ENCODE results near the gene C2orf78.

DNA sequence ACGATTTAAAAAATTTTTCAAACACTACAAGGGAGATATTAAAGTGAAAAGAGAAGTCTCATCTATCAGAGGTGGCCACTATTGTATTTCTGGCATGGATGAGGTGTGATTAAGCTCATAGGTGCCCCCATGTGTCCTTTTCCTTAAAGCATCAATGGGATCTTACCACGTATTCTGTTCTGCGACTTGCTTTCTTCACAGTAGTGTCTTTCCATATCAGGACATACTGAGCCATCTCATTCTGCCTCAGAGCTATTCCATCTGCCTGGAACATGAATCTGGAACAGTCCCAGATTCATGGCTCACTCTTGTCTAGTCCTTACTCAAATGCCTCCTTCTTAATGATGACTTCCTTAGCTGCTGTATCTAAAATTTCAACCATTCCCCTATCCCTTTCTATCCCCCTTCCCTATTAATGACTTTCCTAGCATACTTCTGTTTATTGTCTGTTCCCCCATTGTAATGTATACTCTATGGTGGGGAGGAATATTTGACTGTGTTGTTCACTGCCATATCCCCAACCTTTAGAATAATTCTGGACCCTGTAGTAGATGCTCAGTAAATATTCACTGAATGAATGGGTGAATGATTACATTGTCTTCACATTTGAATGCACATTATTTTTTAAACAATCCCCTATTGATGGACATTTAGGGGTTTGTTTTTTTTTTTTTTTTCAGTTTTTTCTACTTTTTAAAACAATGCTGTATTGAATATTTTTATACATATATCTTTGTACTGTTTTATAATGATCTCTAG, 55.8 kb downstream of the C2orf78 start:
- TF ChIP-seq, protein P1, sequence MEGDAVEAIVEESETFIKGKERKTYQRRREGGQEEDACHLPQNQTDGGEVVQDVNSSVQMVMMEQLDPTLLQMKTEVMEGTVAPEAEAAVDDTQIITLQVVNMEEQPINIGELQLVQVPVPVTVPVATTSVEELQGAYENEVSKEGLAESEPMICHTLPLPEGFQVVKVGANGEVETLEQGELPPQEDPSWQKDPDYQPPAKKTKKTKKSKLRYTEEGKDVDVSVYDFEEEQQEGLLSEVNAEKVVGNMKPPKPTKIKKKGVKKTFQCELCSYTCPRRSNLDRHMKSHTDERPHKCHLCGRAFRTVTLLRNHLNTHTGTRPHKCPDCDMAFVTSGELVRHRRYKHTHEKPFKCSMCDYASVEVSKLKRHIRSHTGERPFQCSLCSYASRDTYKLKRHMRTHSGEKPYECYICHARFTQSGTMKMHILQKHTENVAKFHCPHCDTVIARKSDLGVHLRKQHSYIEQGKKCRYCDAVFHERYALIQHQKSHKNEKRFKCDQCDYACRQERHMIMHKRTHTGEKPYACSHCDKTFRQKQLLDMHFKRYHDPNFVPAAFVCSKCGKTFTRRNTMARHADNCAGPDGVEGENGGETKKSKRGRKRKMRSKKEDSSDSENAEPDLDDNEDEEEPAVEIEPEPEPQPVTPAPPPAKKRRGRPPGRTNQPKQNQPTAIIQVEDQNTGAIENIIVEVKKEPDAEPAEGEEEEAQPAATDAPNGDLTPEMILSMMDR (IDR thresholded peaks at IDR 0.05; ENCODE audit: low read depth, low read length, missing input control) = no peak
- TF ChIP-seq, protein P2, sequence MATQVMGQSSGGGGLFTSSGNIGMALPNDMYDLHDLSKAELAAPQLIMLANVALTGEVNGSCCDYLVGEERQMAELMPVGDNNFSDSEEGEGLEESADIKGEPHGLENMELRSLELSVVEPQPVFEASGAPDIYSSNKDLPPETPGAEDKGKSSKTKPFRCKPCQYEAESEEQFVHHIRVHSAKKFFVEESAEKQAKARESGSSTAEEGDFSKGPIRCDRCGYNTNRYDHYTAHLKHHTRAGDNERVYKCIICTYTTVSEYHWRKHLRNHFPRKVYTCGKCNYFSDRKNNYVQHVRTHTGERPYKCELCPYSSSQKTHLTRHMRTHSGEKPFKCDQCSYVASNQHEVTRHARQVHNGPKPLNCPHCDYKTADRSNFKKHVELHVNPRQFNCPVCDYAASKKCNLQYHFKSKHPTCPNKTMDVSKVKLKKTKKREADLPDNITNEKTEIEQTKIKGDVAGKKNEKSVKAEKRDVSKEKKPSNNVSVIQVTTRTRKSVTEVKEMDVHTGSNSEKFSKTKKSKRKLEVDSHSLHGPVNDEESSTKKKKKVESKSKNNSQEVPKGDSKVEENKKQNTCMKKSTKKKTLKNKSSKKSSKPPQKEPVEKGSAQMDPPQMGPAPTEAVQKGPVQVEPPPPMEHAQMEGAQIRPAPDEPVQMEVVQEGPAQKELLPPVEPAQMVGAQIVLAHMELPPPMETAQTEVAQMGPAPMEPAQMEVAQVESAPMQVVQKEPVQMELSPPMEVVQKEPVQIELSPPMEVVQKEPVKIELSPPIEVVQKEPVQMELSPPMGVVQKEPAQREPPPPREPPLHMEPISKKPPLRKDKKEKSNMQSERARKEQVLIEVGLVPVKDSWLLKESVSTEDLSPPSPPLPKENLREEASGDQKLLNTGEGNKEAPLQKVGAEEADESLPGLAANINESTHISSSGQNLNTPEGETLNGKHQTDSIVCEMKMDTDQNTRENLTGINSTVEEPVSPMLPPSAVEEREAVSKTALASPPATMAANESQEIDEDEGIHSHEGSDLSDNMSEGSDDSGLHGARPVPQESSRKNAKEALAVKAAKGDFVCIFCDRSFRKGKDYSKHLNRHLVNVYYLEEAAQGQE (IDR thresholded peaks at IDR 0.05) = no peak
- no peak for TF ChIP-seq HNF4A (conservative IDR thresholded peaks at IDR 0.05)
- TF ChIP-seq, protein P3, sequence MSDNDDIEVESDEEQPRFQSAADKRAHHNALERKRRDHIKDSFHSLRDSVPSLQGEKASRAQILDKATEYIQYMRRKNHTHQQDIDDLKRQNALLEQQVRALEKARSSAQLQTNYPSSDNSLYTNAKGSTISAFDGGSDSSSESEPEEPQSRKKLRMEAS (IDR thresholded peaks at IDR 0.05) = no peak
- TF ChIP-seq YY1 (IDR thresholded peaks at IDR 0.05) = no peak
- TF ChIP-seq JUND (IDR thresholded peaks at IDR 0.05) = no peak
- TF ChIP-seq SP1 (IDR thresholded peaks at IDR 0.05) = no peak
- no peak for TF ChIP-seq RAD21 (IDR thresholded peaks at IDR 0.05)
- no peak for TF ChIP-seq HNF4G (IDR thresholded peaks at IDR 0.05)
- TF ChIP-seq GABPA (IDR thresholded peaks at IDR 0.05 in 1 of 2, conservative IDR thresholded peaks at IDR 0.05 in 1 of 2) = no peak
- TF ChIP-seq, protein P4, sequence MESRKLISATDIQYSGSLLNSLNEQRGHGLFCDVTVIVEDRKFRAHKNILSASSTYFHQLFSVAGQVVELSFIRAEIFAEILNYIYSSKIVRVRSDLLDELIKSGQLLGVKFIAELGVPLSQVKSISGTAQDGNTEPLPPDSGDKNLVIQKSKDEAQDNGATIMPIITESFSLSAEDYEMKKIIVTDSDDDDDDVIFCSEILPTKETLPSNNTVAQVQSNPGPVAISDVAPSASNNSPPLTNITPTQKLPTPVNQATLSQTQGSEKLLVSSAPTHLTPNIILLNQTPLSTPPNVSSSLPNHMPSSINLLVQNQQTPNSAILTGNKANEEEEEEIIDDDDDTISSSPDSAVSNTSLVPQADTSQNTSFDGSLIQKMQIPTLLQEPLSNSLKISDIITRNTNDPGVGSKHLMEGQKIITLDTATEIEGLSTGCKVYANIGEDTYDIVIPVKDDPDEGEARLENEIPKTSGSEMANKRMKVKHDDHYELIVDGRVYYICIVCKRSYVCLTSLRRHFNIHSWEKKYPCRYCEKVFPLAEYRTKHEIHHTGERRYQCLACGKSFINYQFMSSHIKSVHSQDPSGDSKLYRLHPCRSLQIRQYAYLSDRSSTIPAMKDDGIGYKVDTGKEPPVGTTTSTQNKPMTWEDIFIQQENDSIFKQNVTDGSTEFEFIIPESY (IDR thresholded peaks at IDR 0.05) = no peak
- TF ChIP-seq, protein P5, sequence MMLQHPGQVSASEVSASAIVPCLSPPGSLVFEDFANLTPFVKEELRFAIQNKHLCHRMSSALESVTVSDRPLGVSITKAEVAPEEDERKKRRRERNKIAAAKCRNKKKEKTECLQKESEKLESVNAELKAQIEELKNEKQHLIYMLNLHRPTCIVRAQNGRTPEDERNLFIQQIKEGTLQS (IDR thresholded peaks at IDR 0.05) = no peak
